ENCODE measurements around the gene ANAPC2.

The ANAPC2 gene

GRCh38 chr9:137152844-137153405 lies 35.4 kb downstream of the ANAPC2 start:
- Histone ChIP-seq H3K4me1 (ENCODE audit: low read depth, poor library complexity, severe bottlenecking) (peaks cover 26% of the 10 kb centered on the region), H3K4me2 (no peak overlapping the region), H3K9ac (no peak overlapping the region), H3K27ac (no peak overlapping the region), H3K36me3 (ENCODE audit: insufficient read depth) (no peaks in the 10 kb centered on the region), H4K20me1 (ENCODE audit: insufficient read depth) (no peaks in the 10 kb centered on the region), H3K27me3 (ENCODE audit: insufficient read depth, low read depth) (no peaks in the 10 kb centered on the region), H3K4me3 (IDR thresholded peaks at IDR 0.05; ENCODE audit: insufficient read depth, low read depth, low read length) (no peak overlapping the region), H2AFZ (ENCODE audit: low read depth) (no peak overlapping the region), H3K79me2 (ENCODE audit: insufficient read depth, low read depth) (no peaks in the 10 kb centered on the region)
- no peak for TF ChIP-seq CTCF (conservative IDR thresholded peaks at IDR 0.05; ENCODE audit: low read depth, low read length)

- H3K27ac ChIP-seq, result no peak overlapping the region
- TF ChIP-seq CTCF (conservative IDR thresholded peaks at IDR 0.05; ENCODE audit: low read depth, low read length), result no peak
Measured at GRCh38 chr9:137150617-137151457, 37.5 kb downstream of the ANAPC2 start.

GRCh38 chr9:137149942-137150616 lies 38.3 kb downstream of the ANAPC2 start:
- Histone ChIP-seq H3K27me3 (ENCODE audit: insufficient read depth, low read depth) (peaks cover 7% of the 10 kb centered on the region; the same call in 1 of the 2 replicates), H3K36me3 (ENCODE audit: insufficient read depth) (no peaks in the 10 kb centered on the region), H3K4me2 (peak overlapping the region; percentile 69), H3K79me2 (ENCODE audit: insufficient read depth, low read depth) (no peaks in the 10 kb centered on the region), H2AFZ (ENCODE audit: low read depth) (peak overlapping the region; percentile 35; the same call in 1 of the 2 replicates), H3K27ac (no peak overlapping the region), H3K9ac (no peak overlapping the region), H4K20me1 (ENCODE audit: insufficient read depth) (no peaks in the 10 kb centered on the region), H3K4me3 (IDR thresholded peaks at IDR 0.05; ENCODE audit: insufficient read depth, low read depth, low read length) (no peak overlapping the region), H3K4me1 (ENCODE audit: low read depth, poor library complexity, severe bottlenecking) (peaks cover 14% of the 10 kb centered on the region)
- no peak for TF ChIP-seq CTCF (conservative IDR thresholded peaks at IDR 0.05; ENCODE audit: low read depth, low read length)

More at GRCh38 chr9:137150617-137151457, 37.5 kb downstream of the ANAPC2 start:
- Histone ChIP-seq H3K36me3 (ENCODE audit: insufficient read depth) (no peaks in the 10 kb centered on the region), H3K79me2 (ENCODE audit: insufficient read depth, low read depth) (no peaks in the 10 kb centered on the region), H2AFZ (ENCODE audit: low read depth) (no peak overlapping the region), H3K4me1 (ENCODE audit: low read depth, poor library complexity, severe bottlenecking) (peaks cover 14% of the 10 kb centered on the region), H3K9ac (no peak overlapping the region), H3K4me2 (no peak overlapping the region), H4K20me1 (ENCODE audit: insufficient read depth) (no peaks in the 10 kb centered on the region), H3K27me3 (ENCODE audit: insufficient read depth, low read depth) (peaks cover 4% of the 10 kb centered on the region; the same call in 1 of the 2 replicates), H3K4me3 (IDR thresholded peaks at IDR 0.05; ENCODE audit: insufficient read depth, low read depth, low read length) (no peak overlapping the region)

GRCh38 chr9:137149363-137149762 lies 39.0 kb downstream of the ANAPC2 start:
- no peak overlapping the region for H3K4me3 ChIP-seq (IDR thresholded peaks at IDR 0.05; ENCODE audit: insufficient read depth, low read depth, low read length)
- no peak overlapping the region for H3K27ac ChIP-seq
- no peaks in the 10 kb centered on the region for H4K20me1 ChIP-seq (ENCODE audit: insufficient read depth)
- no peak overlapping the region for H3K9ac ChIP-seq
- no peak for TF ChIP-seq CTCF (conservative IDR thresholded peaks at IDR 0.05; ENCODE audit: low read depth, low read length)
- H3K36me3 ChIP-seq (ENCODE audit: insufficient read depth), result no peaks in the 10 kb centered on the region
- no peaks in the 10 kb centered on the region for H3K79me2 ChIP-seq (ENCODE audit: insufficient read depth, low read depth)
- H2AFZ ChIP-seq (ENCODE audit: low read depth), result peak overlapping the region; percentile 35; the same call in 1 of the 2 replicates
- peaks cover 14% of the 10 kb centered on the region for H3K4me1 ChIP-seq (ENCODE audit: low read depth, poor library complexity, severe bottlenecking)
- peak overlapping the region; percentile 69 for H3K4me2 ChIP-seq
- H3K27me3 ChIP-seq (ENCODE audit: insufficient read depth, low read depth), result peaks cover 9% of the 10 kb centered on the region; the same call in 1 of the 2 replicates
